GM10248 (cell line): ENCODE data around the gene AGMO.

ENCODE experiments used
- CTCF ChIA-PET: fragments of 300-600 bp; sonication (Branson Sonifier 250); formaldehyde crosslinking; extraction: SDS; loops from one replicate; lab custom pipeline; 2021; ENCODE audit warnings: antibody characterized with exemption; lab: Yijun Ruan, JAX
- POLR2A ChIA-PET: fragments of 350-650 bp; sonication (Branson Sonifier 250); formaldehyde crosslinking; extraction: SDS; loops from one replicate; lab custom pipeline; 2020; ENCODE audit warnings: antibody characterized with exemption; lab: Yijun Ruan, JAX
- DNase-seq: peaks from one replicate; pipeline ENCODE4 v3.0.0; 2012; ENCODE audit errors: extremely low spot score
- TF ChIP-seq, protein P1 (sequence below): IDR thresholded peaks from 2 replicates; pipeline ENCODE4 v1.5.1; 2012; ENCODE audit warnings: mild to moderate bottlenecking, low read depth; ENCODE audit errors: extremely low read depth, missing control alignments, control extremely low read depth

Gene AGMO

DNA sequence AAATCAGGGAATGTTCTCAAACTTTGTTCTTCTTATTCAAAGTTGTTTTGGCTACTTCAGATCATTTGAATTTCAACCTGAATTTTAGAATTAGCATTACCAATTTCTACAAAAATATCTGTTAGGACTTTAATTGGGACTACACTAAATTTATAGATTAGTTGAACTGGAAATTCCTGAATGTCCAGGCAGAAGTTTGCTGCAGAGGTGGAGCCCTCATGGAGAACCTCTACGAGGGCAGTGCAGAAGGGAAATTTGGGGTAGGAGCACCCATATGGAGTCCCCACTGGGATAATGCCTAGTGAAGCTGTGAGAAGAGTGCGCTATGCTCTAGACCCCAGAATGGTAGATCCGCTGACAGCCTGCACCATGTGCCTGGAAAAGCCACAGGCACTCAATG is 22.8 kb upstream of the AGMO start:
- CTCF ChIA-PET: no interaction called here
- DNase-seq: no peak
- POLR2A ChIA-PET: no interaction called here
- TF ChIP-seq, protein P1, sequence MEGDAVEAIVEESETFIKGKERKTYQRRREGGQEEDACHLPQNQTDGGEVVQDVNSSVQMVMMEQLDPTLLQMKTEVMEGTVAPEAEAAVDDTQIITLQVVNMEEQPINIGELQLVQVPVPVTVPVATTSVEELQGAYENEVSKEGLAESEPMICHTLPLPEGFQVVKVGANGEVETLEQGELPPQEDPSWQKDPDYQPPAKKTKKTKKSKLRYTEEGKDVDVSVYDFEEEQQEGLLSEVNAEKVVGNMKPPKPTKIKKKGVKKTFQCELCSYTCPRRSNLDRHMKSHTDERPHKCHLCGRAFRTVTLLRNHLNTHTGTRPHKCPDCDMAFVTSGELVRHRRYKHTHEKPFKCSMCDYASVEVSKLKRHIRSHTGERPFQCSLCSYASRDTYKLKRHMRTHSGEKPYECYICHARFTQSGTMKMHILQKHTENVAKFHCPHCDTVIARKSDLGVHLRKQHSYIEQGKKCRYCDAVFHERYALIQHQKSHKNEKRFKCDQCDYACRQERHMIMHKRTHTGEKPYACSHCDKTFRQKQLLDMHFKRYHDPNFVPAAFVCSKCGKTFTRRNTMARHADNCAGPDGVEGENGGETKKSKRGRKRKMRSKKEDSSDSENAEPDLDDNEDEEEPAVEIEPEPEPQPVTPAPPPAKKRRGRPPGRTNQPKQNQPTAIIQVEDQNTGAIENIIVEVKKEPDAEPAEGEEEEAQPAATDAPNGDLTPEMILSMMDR: no peak

DNA sequence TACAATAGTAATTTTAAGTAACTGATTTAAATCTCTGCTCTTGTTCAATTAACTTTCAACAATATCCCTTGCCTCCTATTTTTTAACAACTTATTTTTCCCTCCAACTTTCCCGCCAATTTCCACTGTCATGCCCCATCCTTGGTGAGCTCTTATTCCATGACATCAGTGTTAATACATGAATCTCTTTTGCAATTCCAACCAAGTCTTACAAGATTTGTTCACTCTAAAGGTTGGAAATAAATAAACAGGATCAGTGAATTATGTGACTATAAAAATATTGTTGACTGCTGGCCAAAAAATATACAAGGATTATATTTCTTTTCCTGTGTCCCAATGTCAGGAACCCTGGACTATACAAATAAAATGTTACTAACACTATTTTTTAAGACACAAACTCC is 21.0 kb upstream of the AGMO start:
- DNase-seq: no peak
- POLR2A ChIA-PET: no interaction called here
- CTCF ChIA-PET: no interaction called here
- TF ChIP-seq, protein P1: no peak

DNA sequence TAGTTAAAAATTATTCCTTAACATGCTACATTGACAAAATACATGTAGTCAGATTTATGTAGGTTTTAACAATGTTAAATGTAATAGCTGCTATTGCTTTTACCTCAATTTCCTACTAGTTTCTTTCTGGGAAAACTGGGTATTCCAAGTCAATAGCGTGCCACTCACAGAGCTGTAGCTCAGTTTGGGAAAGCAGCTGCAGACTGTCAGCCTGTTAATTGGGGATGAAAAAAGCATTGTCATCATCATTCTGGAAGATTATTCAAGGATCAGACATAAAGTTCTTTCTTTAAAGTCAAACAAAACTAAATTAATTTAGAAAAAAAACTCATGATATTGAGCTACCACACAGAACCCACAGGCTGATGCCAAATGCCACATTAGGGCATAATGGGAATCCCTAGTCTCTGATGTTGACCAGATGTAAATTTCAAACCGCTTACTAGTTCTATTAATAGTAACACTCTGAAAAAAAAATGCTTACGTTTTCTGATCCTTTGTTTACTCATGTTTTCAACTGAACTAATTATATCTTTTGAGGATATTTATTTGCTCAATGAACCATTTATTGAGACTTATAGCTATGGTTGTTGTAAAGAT is 19.6 kb upstream of the AGMO start:
- no peak for DNase-seq
- ChIA-PET POLR2A (no interaction called here), CTCF (interaction anchor here (1.1 kb wide), 1 partner anchor 12 kb away, joined by 4 read pairs; no protein-coding TSS in a partner anchor)
- TF ChIP-seq, protein P1: no peak

DNA sequence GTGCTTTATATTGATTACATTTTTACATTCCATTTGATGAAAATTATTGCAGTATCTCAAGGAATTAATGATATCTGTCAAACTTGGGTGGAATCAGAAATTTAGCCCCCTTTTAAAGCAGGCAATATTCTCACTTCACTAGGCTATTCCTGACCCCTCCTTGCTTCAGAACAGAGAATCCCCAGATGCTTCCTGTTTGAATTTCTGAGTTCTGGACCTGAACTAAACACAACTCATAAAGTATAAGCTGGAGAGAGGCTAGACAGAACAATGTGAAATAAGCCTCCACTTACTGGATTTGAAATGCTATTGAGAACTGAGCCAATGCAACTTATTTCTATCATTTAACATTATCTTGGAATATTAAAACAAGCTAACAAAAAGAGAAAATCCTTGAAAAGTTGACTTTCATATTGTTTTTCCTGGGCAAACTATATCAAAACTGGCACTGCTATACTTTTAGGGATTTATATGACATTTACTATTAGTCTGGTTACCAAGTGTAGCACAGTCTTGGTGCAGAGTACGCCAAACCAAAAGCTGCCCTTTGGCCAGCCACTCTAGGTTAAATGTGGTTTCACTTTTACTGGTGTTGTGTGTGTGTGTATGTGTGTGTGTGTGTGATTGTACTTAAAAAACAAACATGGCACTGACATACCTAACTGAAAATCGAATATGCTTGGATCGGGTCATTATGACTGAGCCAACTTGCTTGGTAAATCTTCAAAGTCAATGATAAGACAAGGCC is 19.0 kb upstream of the AGMO start:
- ChIA-PET POLR2A (no interaction called here), CTCF (interaction anchor here (0.8 to 1.1 kb wide), 3 partner anchors 13 to 16 kb away, joined by 3 to 4 read pairs (median 3); no protein-coding TSS in a partner anchor)
- TF ChIP-seq, protein P1: no peak
- no peak for DNase-seq

DNA sequence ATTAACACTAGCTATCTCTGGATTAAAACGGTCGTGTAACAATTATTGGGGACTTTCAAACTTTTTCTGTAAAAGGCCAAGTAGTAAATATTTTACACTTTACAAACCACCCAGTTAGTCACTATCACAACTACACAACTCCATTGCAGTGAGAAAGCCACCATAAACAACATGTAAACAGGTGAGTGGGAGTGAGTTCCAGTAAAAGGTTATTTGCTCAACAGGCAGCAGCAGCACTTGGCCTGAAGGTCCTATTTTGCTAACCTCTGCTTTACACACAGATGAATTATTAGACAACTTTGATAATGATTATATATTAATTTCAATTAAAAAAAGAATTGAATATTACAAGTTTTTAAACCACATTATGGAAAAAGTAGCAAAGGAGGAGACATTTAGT is 15.8 kb upstream of the AGMO start:
- TF ChIP-seq, protein P1: no peak
- ChIA-PET POLR2A (no interaction called here), CTCF (no interaction called here)
- no peak for DNase-seq

DNA sequence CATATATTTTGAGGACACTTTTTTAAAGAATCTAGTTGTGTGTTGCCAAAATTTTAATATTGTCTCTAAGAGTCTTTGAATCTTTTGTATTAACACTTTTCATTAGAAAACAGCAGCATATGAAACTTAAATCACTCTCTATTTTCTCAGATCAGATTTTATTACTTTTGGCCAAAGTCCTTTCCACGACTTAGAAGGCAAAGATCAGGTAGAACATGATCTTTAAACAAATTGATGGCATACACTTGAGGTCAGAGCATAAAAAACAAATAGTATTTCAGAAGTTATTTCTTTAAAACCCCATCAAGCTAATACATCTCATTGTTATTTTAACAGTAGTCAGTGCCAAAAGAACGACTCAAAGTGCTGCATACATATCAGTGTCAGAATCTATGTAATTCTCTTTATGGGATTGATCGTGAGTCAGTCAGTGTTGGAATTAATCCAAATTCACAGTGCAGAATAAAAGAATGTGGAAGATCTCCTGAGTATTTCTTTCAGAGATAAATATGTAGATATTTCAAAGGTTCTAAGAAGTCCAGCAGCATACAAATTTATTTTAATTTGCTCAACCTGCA is 9.6 kb upstream of the AGMO start:
- no peak for DNase-seq
- TF ChIP-seq, protein P1: no peak
- POLR2A ChIA-PET: no interaction called here
- CTCF ChIA-PET: no interaction called here
